GM12892 (cell line): ENCODE results near the gene NPR1.

Experiments used
- POLR2A ChIP-seq: IDR thresholded peaks from 2 replicates; pipeline ENCODE4 v1.6.1; 2011; ENCODE audit warnings: low read depth, low read length, control low read depth
- POLR2AphosphoS5 ChIP-seq: IDR thresholded peaks from 2 replicates; pipeline ENCODE4 v1.6.1; 2011; ENCODE audit warnings: low read depth, low read length, control low read depth
- TAF1 ChIP-seq: IDR thresholded peaks from 2 replicates; pipeline ENCODE4 v1.6.1; 2011; ENCODE audit warnings: low read depth, mild to moderate bottlenecking, control low read depth, low read length, borderline replicate concordance

GRCh38 chr1:153688276-153688675, 9.8 kb downstream of the NPR1 start:
- TF ChIP-seq TAF1 (no peak), POLR2A (no peak), POLR2AphosphoS5 (no peak)
